Gastrocnemius medialis (tissue), 4 donors: Measurements from ENCODE around the gene CYB5RL. TPM values are rescaled to one million over a fixed set of nuclear protein-coding genes. Genes with fewer than 3 reads are reported as not detected.

Source experiments
- ATAC-seq, 2 donors: fragments of 150-250 bp; one replicate each; pipeline ENCODE4 v1.9.1; 2016
- DNase-seq, 2 donors: peaks; one replicate each; pipeline ENCODE4 v3.0.0-alpha.2; 2019
- H3K27ac ChIP-seq, 4 donors: fragments of 200-600 bp; sonication (generic); 1 replicate in 1 of 4; 2 replicates in 3 of 4; pipeline ENCODE4 v1.5.1; 2016 to 2018; ENCODE audit warnings: mild to moderate bottlenecking in 2 of 4, moderate library complexity in 1 of 4
- H3K27me3 ChIP-seq, 3 donors: fragments of 200-600 bp; sonication (generic) in 2 of 3; 1 replicate in 1 of 3; 2 replicates in 2 of 3; pipeline versions ENCODE4 v1.5.1 to v1.6.0; 2016 to 2019; ENCODE audit warnings: mild to moderate bottlenecking in 1 of 3, moderate library complexity in 1 of 3
- H3K36me3 ChIP-seq, 2 donors: fragments of 200-600 bp; sonication (generic) in 1 of 2; one replicate each; pipeline ENCODE4 v1.5.1; 2017 to 2018
- H3K4me1 ChIP-seq, 2 donors: fragments of 200-600 bp; sonication (generic) in 1 of 2; one replicate each; pipeline ENCODE4 v1.5.1; 2016 to 2017; ENCODE audit warnings: mild to moderate bottlenecking in 2 of 2
- H3K4me3 ChIP-seq, 4 donors: fragments of 200-600 bp; sonication (generic) in 3 of 4; 1 replicate in 1 of 4; 2 replicates in 3 of 4; pipeline ENCODE4 v1.5.1; 2016 to 2019; ENCODE audit warnings: mild to moderate bottlenecking in 2 of 4
- H3K9me3 ChIP-seq, 3 donors: fragments of 200-600 bp; sonication (generic) in 2 of 3; 1 replicate in 1 of 3; 2 replicates in 2 of 3; pipeline ENCODE4 v1.5.1; 2016 to 2019
- CTCF ChIP-seq, 5 experiments: fragments of 450-650 bp in 3 of 5; fragments of 200-600 bp in 2 of 5; sonication (generic) in 2 of 5; IDR thresholded peaks in 4 of 5; conservative IDR thresholded peaks in 1 of 5; 1 replicate in 4 of 5; 2 replicates in 1 of 5; pipeline ENCODE4 v1.5.1; 2016 to 2019; ENCODE audit warnings: antibody characterized with exemption in 5 of 5, mild to moderate bottlenecking in 3 of 5, moderate library complexity in 3 of 5
- POLR2A ChIP-seq, 2 donors: fragments of 450-650 bp; IDR thresholded peaks; one replicate each; pipeline ENCODE4 v1.6.1; 2017; ENCODE audit warnings: antibody characterized with exemption in 2 of 2, mild to moderate bottlenecking in 2 of 2, moderate library complexity in 2 of 2
- in situ Hi-C, 4 donors: fragments of 200-750 bp; cut with MboI; loops; one replicate each; pipeline versions ENCODE4 v1.15.0 to v1.8.0; 2017; ENCODE audit warnings: low sequenced_read_pairs in 4 of 4
- intact Hi-C: fragments of 100-400 bp; cut with DNase I; formaldehyde crosslinking; loops from one replicate; pipeline ENCODE4 v1.15.1; 2023; ENCODE audit warnings: low total_unique reads
- total RNA-seq, 4 donors: library from RNA; depleted of rRNA; stranded (reverse); fragments of >200 nt; gene quantifications; one replicate each; pipeline versions ENCODE4 v1.1.0 to v1.2.3, GENCODE V29; 2016

CYB5RL gene
- total RNA-seq, 4 donors from 2014 or later = 1.8 to 5.8 (median 3.4) TPM

GRCh38 chr1:54199151-54199764 is 572 bp downstream of the CYB5RL start:
- Histone ChIP-seq H3K27me3 (no peaks in the 10 kb centered on the region), H3K4me3 (peak overlapping the region; percentile 94 to 100 (median 97)), H3K27ac (peak overlapping the region; percentile 93 to 97 (median 96)), H3K36me3 (peaks cover 0 to 18% of the 10 kb centered on the region in 2 donors), H3K9me3 (no peaks in the 10 kb centered on the region), H3K4me1 (peaks cover 18 to 22% of the 10 kb centered on the region in 2 donors)
- intact Hi-C loops (no loop called here), in situ Hi-C loops (no loop called here)
- DNase-seq = peak in 1 of 2 donors; percentile 60
- no peak for TF ChIP-seq CTCF (IDR thresholded peaks at IDR 0.05 in 4 of 5, conservative IDR thresholded peaks at IDR 0.05 in 1 of 5)
- TF ChIP-seq POLR2A (IDR thresholded peaks at IDR 0.05) = no peak
- peak; percentile 14 to 52 for ATAC-seq

GRCh38 chr1:54193453-54193852 is 6.4 kb downstream of the CYB5RL start:
- no peaks in the 10 kb centered on the region for H3K4me1 ChIP-seq
- no peak overlapping the region for H3K27ac ChIP-seq
- in situ Hi-C loops (no loop called here), intact Hi-C loops (no loop called here)
- H3K36me3 ChIP-seq = peaks cover 0 to 30% of the 10 kb centered on the region in 2 donors
- H3K27me3 ChIP-seq = no peaks in the 10 kb centered on the region
- TF ChIP-seq CTCF (IDR thresholded peaks at IDR 0.05 in 4 of 5, conservative IDR thresholded peaks at IDR 0.05 in 1 of 5) (no peak), POLR2A (IDR thresholded peaks at IDR 0.05) (no peak)
- H3K9me3 ChIP-seq = no peaks in the 10 kb centered on the region
- ATAC-seq = no peak
- no peak for DNase-seq
- no peak overlapping the region for H3K4me3 ChIP-seq

GRCh38 chr1:54191525-54191924 is 8.3 kb downstream of the CYB5RL start:
- in situ Hi-C loops = no loop called here
- ATAC-seq = no peak
- TF ChIP-seq CTCF (IDR thresholded peaks at IDR 0.05 in 4 of 5, conservative IDR thresholded peaks at IDR 0.05 in 1 of 5) = no peak
- TF ChIP-seq POLR2A (IDR thresholded peaks at IDR 0.05) = no peak
- intact Hi-C loops = no loop called here
- Histone ChIP-seq H3K4me1 (no peaks in the 10 kb centered on the region), H3K4me3 (no peak overlapping the region), H3K9me3 (no peaks in the 10 kb centered on the region), H3K36me3 (peaks cover 0 to 30% of the 10 kb centered on the region in 2 donors), H3K27ac (no peak overlapping the region), H3K27me3 (no peaks in the 10 kb centered on the region)
- DNase-seq = no peak

GRCh38 chr1:54190526-54190925 is 9.3 kb downstream of the CYB5RL start:
- intact Hi-C loops (no loop called here), in situ Hi-C loops (no loop called here)
- no peak overlapping the region for H3K4me3 ChIP-seq
- TF ChIP-seq POLR2A (IDR thresholded peaks at IDR 0.05) = no peak
- TF ChIP-seq CTCF (IDR thresholded peaks at IDR 0.05 in 4 of 5, conservative IDR thresholded peaks at IDR 0.05 in 1 of 5) = no peak
- ATAC-seq (no peak), DNase-seq (no peak)
- H3K27ac ChIP-seq = no peak overlapping the region
- no peaks in the 10 kb centered on the region for H3K9me3 ChIP-seq
- H3K36me3 ChIP-seq = peaks cover 0 to 26% of the 10 kb centered on the region in 2 donors
- H3K27me3 ChIP-seq = no peaks in the 10 kb centered on the region
- no peaks in the 10 kb centered on the region for H3K4me1 ChIP-seq

GRCh38 chr1:54188291-54188690 is 11.5 kb downstream of the CYB5RL start:
- H3K36me3 ChIP-seq = peaks cover 0 to 18% of the 10 kb centered on the region in 2 donors
- intact Hi-C loops (no loop called here), in situ Hi-C loops (no loop called here)
- H3K9me3 ChIP-seq = no peaks in the 10 kb centered on the region
- DNase-seq (no peak), ATAC-seq (no peak)
- TF ChIP-seq POLR2A (IDR thresholded peaks at IDR 0.05) (no peak), CTCF (IDR thresholded peaks at IDR 0.05 in 4 of 5, conservative IDR thresholded peaks at IDR 0.05 in 1 of 5) (no peak)
- H3K27me3 ChIP-seq = no peaks in the 10 kb centered on the region
- no peak overlapping the region for H3K27ac ChIP-seq
- no peaks in the 10 kb centered on the region for H3K4me1 ChIP-seq
- no peak overlapping the region for H3K4me3 ChIP-seq
